ENCODE measurements around the gene SPATA1. TPM values are rescaled to one million over a fixed set of nuclear protein-coding genes. Genes with fewer than 3 reads are reported as not detected.
A peak's percentile ranks its signal among the peaks of the same experiment; 100 is the strongest.

SPATA1 gene
- total RNA-seq, 1 experiment from 2014 or later = 1.8 TPM

- Histone ChIP-seq H3K4me3 (ENCODE audit: insufficient read depth, low read depth, low read length) (no peak overlapping the region), H3K27me3 (ENCODE audit: control insufficient read depth, insufficient read depth, low read length) (no peaks in the 10 kb centered on the region), H3K36me3 (replicated peaks; ENCODE audit: control insufficient read depth, insufficient read depth, low read length) (no peaks in the 10 kb centered on the region)
- no peak for DNase-seq
Observed at GRCh38 chr1:84597011-84597410, 90.8 kb downstream of the SPATA1 start.

GRCh38 chr1:84598418-84598817, 92.2 kb downstream of the SPATA1 start:
- Histone ChIP-seq H3K4me3 (ENCODE audit: insufficient read depth, low read depth, low read length) (no peak overlapping the region), H3K36me3 (replicated peaks; ENCODE audit: control insufficient read depth, insufficient read depth, low read length) (no peaks in the 10 kb centered on the region)

GRCh38 chr1:84598846-84599741, 92.9 kb downstream of the SPATA1 start:
- no peak for DNase-seq

More at GRCh38 chr1:84598418-84598817, 92.2 kb downstream of the SPATA1 start:
- no peaks in the 10 kb centered on the region for H3K27me3 ChIP-seq (ENCODE audit: control insufficient read depth, insufficient read depth, low read length)
- DNase-seq = no peak

GRCh38 chr1:84600796-84601195, 94.6 kb downstream of the SPATA1 start:
- no peaks in the 10 kb centered on the region for H3K27me3 ChIP-seq (ENCODE audit: control insufficient read depth, insufficient read depth, low read length)
- DNase-seq = no peak
- no peak overlapping the region for H3K4me3 ChIP-seq (ENCODE audit: insufficient read depth, low read depth, low read length)
- H3K36me3 ChIP-seq (replicated peaks; ENCODE audit: control insufficient read depth, insufficient read depth, low read length) = no peaks in the 10 kb centered on the region

More at GRCh38 chr1:84598846-84599741, 92.9 kb downstream of the SPATA1 start:
- H3K36me3 ChIP-seq (replicated peaks; ENCODE audit: control insufficient read depth, insufficient read depth, low read length) = no peaks in the 10 kb centered on the region
- H3K4me3 ChIP-seq (ENCODE audit: insufficient read depth, low read depth, low read length) = no peak overlapping the region
- no peaks in the 10 kb centered on the region for H3K27me3 ChIP-seq (ENCODE audit: control insufficient read depth, insufficient read depth, low read length)

- no peak for DNase-seq
- Histone ChIP-seq H3K4me3 (ENCODE audit: insufficient read depth, low read depth, low read length) (no peak overlapping the region), H3K36me3 (replicated peaks; ENCODE audit: control insufficient read depth, insufficient read depth, low read length) (no peaks in the 10 kb centered on the region), H3K27me3 (ENCODE audit: control insufficient read depth, insufficient read depth, low read length) (no peaks in the 10 kb centered on the region)
Observed at GRCh38 chr1:84603223-84603622, 97.0 kb downstream of the SPATA1 start.

- Histone ChIP-seq H3K4me3 (ENCODE audit: insufficient read depth, low read depth, low read length) (no peak overlapping the region), H3K27me3 (ENCODE audit: control insufficient read depth, insufficient read depth, low read length) (no peaks in the 10 kb centered on the region), H3K36me3 (replicated peaks; ENCODE audit: control insufficient read depth, insufficient read depth, low read length) (no peaks in the 10 kb centered on the region)
- DNase-seq = peak; percentile 24
Observed at GRCh38 chr1:84603941-84604830, 98.0 kb downstream of the SPATA1 start.

GRCh38 chr1:84605157-84605556, 99.0 kb downstream of the SPATA1 start:
- H3K27me3 ChIP-seq (ENCODE audit: control insufficient read depth, insufficient read depth, low read length) = no peaks in the 10 kb centered on the region
- no peak overlapping the region for H3K4me3 ChIP-seq (ENCODE audit: insufficient read depth, low read depth, low read length)

GRCh38 chr1:84606977-84607376, 100.8 kb downstream of the SPATA1 start:
- Histone ChIP-seq H3K4me3 (ENCODE audit: insufficient read depth, low read depth, low read length) (no peak overlapping the region), H3K36me3 (replicated peaks; ENCODE audit: control insufficient read depth, insufficient read depth, low read length) (no peaks in the 10 kb centered on the region)

More at GRCh38 chr1:84605157-84605556, 99.0 kb downstream of the SPATA1 start:
- H3K36me3 ChIP-seq (replicated peaks; ENCODE audit: control insufficient read depth, insufficient read depth, low read length) = no peaks in the 10 kb centered on the region
- no peak for DNase-seq

GRCh38 chr1:84611091-84611490, 104.9 kb downstream of the SPATA1 start:
- no peaks in the 10 kb centered on the region for H3K36me3 ChIP-seq (replicated peaks; ENCODE audit: control insufficient read depth, insufficient read depth, low read length)
- DNase-seq = no peak
- no peaks in the 10 kb centered on the region for H3K27me3 ChIP-seq (ENCODE audit: control insufficient read depth, insufficient read depth, low read length)
- no peak overlapping the region for H3K4me3 ChIP-seq (ENCODE audit: insufficient read depth, low read depth, low read length)

More at GRCh38 chr1:84606977-84607376, 100.8 kb downstream of the SPATA1 start:
- no peaks in the 10 kb centered on the region for H3K27me3 ChIP-seq (ENCODE audit: control insufficient read depth, insufficient read depth, low read length)
- DNase-seq = no peak

- no peaks in the 10 kb centered on the region for H3K27me3 ChIP-seq (ENCODE audit: control insufficient read depth, insufficient read depth, low read length)
- no peaks in the 10 kb centered on the region for H3K36me3 ChIP-seq (replicated peaks; ENCODE audit: control insufficient read depth, insufficient read depth, low read length)
- no peak for DNase-seq
- no peak overlapping the region for H3K4me3 ChIP-seq (ENCODE audit: insufficient read depth, low read depth, low read length)
Observed at GRCh38 chr1:84611796-84612195, 105.6 kb downstream of the SPATA1 start.

- Histone ChIP-seq H3K27me3 (ENCODE audit: control insufficient read depth, insufficient read depth, low read length) (no peaks in the 10 kb centered on the region), H3K4me3 (ENCODE audit: insufficient read depth, low read depth, low read length) (no peak overlapping the region), H3K36me3 (replicated peaks; ENCODE audit: control insufficient read depth, insufficient read depth, low read length) (no peaks in the 10 kb centered on the region)
- no peak for DNase-seq
Observed at GRCh38 chr1:84613026-84613425, 106.8 kb downstream of the SPATA1 start.

GRCh38 chr1:84613887-84614286, 107.7 kb downstream of the SPATA1 start:
- Histone ChIP-seq H3K27me3 (ENCODE audit: control insufficient read depth, insufficient read depth, low read length) (no peaks in the 10 kb centered on the region), H3K4me3 (ENCODE audit: insufficient read depth, low read depth, low read length) (no peak overlapping the region), H3K36me3 (replicated peaks; ENCODE audit: control insufficient read depth, insufficient read depth, low read length) (no peaks in the 10 kb centered on the region)
- no peak for DNase-seq

- Histone ChIP-seq H3K36me3 (replicated peaks; ENCODE audit: control insufficient read depth, insufficient read depth, low read length) (no peaks in the 10 kb centered on the region), H3K4me3 (ENCODE audit: insufficient read depth, low read depth, low read length) (no peak overlapping the region), H3K27me3 (ENCODE audit: control insufficient read depth, insufficient read depth, low read length) (no peaks in the 10 kb centered on the region)
- DNase-seq = no peak
Observed at GRCh38 chr1:84615790-84616189, 109.6 kb downstream of the SPATA1 start.

Measured in H7 (cell line).